GM21360 (cell line): Measurements from ENCODE around the gene EFCAB8.

Experiments used
- ATAC-seq: cut with Tn5 transposase; IDR thresholded peaks from one replicate; pipeline ENCODE4 v1.9.1; 2021; ENCODE audit warnings: mild to moderate bottlenecking, moderate library complexity; ENCODE audit not compliant: unreplicated experiment

Gene EFCAB8

GRCh38 chr20:33005908-33006775 lies 147.4 kb downstream of the EFCAB8 start:
- ATAC-seq = no peak

- no peak for ATAC-seq
These were observed 148.2 kb downstream of the EFCAB8 start for GRCh38 chr20:33006776-33007375.

- no peak for ATAC-seq
These were observed 148.9 kb downstream of the EFCAB8 start, which contains the start of gene BPIFB2 for GRCh38 chr20:33007376-33008335. Gene BPIFB2, plus strand, starts transcription at chr20:33007704. Its CDS starts 871 bp downstream, at chr20:33008575.

DNA sequence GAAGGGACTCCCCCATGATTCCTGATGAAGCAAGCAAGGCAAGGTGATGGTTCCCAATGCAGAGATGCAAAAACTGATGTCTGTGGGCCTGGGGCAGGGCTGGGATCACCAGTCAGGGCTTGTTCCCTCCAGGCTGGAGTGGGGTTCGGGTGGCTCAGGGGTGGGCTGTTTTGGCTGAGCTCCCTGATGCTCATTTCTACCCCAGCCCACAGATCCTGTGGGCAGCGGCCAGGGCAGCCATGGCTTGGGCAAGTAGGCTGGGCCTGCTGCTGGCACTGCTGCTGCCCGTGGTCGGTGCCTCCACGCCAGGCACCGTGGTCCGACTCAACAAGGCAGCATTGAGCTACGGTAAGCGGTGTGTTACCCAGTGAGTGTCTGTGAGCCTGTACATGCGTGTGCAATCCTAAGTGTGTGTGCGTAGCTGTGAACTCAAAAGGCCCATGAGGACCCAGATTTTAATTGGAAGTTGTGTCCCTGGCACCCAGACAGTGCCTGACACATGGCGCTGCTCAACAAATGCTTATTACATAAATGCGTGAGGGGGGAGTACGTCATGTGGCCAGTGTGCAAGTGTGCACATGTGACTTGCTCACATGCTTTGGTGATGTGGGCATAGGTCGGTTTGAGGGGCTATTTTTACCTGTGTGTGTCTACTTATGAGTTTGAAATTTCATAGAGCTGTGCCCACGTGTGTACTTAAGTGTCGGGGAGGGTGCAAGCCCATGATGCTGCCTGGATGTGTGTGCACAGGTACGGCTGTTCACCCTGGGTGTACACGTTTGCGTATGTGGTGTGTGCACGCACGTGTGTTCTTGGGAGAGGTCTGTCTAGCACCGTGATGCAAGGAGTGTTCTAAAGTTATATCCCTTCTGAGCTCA lies 149.9 kb downstream of the EFCAB8 start:
- ATAC-seq = no peak

DNA sequence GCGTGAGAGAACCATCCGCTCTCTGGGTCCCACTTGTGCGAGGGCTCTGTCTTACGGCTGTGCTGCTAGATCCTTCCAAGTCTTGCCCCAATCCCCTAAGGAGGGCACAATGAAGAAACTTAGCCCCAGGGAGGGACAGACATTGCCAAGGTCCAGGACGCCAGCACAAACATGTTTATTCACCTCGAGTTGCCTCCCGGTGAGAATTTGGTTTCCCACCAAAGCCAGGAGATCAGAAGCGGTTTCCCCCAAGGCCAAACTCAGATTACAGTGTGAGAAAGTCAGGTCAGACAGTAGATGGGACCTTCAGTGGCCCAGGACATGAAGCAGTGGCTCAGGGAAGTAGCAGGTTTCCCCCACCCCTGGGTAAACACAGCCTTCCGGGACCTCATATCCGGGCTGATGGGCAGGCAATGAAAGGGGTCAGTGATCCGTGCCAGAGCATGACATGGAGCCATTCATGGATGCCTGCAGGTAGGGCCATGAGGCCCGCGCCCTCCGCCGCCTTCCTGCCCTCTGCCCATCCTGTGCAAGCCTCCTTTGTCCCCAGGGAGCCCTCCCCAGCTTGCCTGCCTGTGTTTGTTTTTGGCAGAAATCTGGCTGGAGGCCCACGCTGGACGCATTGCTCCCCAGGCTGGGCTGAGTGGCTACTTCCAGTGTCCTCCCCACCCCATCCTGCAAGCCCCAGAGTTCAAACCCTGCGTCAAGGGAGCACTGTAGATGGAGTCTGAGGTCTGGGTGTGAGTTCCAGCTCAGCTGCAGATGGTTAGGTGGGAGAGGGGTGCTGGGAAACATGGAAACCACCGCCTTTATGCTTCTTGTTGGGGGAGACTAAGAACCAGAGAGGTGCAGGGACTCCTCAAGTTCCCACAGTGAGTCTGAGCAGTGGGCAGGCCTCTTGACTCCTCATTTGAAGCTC lies 150.8 kb downstream of the EFCAB8 start:
- ATAC-seq = no peak

- no peak for ATAC-seq
These were observed 151.4 kb downstream of the EFCAB8 start for GRCh38 chr20:33010133-33010504.

DNA sequence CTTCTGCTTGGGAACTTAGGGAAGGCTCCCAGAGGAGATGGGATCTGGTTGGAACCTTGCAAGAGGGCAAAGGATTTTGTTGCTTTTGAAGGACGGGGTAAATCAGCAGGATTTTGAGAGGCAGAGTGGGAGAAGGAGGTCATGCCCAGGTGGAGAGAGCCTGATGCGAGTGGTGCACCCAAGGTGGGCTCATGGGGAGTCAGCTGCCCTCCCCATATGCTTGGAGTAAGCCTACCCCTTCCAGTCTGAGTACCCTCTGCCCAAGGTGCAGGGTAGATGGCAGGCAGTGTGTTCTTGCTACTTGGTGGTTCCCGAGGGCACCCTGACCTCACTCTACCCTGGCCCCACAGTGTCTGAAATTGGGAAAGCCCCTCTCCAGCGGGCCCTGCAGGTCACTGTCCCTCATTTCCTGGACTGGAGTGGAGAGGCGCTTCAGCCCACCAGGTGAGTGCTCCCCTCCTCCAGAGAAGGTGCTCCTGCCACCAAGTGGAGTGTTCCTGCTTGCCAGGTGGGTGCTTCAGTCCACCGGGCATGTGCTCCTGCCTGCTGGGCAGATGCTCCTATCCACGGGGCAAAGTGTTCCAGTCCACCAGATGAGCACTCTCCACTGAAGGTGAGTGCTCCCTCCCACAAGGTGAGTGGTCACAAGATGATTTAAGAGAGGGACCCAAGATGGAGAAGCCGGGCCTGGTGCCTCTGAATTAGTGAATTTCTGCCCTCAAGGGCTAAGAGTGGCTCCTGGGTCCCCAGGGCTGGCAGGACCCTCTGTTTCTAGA lies 152.1 kb downstream of the EFCAB8 start:
- ATAC-seq = no peak
